Nucleus accumbens (tissue), 56 donors: ENCODE results near the gene ADRA2C.
A peak's percentile ranks its signal among the peaks of the same experiment; 100 is the strongest.

Source experiments
- DNase-seq, 56 donors: peaks; one replicate each; lab custom pipeline; 2025; lab: John Stamatoyannopoulos, UW

Gene ADRA2C

DNA sequence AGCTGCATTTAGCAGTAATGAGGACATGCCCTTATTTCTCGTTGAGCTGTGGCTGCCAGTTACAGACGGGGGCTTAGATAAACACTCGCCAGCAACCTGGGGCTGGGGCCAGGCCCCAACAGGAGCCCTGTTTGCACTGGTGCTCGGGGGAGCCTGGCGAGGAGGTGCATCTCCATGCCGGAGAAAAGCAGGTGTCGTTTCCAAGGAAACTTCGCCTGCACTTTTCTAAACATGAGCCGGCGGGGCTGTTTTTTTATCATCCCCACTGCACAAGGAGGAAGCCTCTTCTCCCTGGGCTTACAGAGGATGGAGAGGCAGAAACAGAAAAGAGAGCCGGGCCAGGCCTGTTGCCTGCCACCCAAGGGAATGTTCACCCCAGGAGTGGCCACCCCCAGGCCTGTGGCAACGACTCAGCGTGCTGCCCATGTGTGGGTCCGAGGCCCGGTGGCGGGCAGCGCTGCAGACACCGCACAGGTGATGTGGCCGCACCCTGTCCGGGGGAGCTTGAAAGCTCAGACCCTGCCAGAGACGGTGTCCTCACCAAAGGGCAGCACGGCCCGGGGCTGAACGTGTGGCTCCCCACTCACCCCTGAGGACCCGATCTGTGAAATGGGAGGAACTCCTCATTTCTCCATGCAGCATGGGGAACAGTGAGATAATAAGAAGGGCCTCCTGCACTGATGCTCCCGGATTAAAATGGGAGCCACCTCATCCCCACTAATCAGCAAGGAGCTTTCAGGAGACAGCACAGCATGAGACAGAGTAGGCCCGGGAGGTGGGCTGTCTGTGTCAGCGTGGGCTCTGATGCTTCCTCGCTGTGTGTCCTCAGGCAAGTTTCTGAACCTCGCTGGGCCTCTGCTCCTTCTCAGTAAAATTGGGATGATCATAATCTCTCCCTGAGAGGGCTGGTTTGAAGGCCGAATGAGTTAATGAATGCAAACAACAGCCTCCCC is 33.8 kb upstream of the ADRA2C start:
- peak in 5 of 56 donors; percentile 7 to 19 (median 16) for DNase-seq

DNA sequence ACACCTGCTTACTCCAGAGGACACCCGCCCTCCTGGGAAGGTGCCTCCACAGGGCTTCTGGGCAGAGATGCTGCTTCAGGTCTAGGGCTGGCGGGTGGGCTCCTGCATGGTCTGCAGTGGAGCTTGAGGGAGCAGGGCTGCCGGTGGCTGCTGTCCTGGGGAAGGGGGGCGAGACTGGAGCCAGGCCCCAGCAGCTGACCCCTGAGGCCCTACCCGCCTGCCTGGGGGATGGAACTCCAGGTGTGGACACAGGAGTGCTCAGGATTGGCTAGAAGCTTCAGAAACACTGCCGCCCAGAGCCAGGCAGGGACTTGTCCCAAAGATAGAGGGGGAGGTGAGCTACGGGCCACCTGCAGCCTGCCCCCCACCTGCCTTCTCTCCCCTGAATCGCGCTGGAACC is 33.0 kb upstream of the ADRA2C start:
- no peak for DNase-seq

DNA sequence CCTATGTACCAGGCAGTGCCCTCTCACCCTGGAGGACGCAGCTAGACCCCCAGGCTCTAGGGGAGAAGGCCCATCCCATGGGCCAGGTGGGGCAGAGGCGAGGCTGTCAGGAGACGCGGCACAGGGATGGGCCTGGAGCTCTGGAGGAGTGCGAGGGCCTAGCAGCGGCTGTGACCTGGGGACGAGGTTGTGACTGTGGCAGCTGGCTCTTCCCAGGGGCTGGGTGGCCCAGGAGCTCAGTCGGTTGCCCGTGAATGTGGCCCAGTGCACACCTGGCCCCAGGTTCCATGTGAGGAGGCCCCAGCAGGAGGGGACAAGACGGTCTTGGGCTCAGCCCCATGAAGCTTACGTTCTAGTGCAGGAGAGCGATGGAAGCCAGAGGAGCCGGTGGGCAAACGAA is 31.0 kb upstream of the ADRA2C start:
- no peak for DNase-seq

DNA sequence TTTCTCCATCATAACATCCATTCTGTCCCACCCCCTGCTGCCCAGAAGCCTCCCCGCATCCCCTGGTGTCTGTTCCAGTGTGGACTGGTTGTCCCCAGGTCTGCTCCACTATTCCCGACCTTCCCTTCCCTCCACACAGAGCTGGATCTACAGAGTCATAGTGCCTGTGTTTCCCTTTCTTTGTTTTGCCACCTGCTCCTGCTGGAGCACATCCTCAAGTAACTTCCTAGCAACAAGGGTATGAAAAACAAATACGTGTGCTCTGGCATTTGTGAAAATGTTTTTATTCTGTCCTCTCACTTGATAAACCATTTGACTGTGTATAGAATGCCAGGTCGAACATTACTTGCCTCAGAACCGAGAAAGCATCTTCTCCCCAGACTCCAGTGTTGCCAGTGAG is 29.9 kb upstream of the ADRA2C start:
- DNase-seq: no peak

DNA sequence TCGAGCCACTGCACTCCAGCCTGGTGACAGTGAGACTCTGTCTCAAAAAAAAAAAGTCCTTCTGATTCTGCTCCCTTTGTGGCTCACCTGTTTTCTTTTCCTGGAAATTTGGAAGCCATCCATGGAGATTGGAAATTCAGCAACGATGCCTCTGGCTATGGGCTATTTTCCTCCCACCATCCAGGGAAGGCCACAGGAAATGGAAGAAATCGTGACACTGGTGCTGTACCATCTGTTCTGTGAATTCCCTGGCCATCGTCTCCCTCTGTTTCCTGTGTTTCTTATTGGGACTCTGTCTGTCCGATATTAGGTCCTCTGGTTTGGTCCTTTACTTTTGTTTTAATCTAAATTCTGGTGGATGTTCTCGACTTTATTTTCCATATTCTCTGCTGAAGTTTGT is 29.4 kb upstream of the ADRA2C start:
- no peak for DNase-seq

DNA sequence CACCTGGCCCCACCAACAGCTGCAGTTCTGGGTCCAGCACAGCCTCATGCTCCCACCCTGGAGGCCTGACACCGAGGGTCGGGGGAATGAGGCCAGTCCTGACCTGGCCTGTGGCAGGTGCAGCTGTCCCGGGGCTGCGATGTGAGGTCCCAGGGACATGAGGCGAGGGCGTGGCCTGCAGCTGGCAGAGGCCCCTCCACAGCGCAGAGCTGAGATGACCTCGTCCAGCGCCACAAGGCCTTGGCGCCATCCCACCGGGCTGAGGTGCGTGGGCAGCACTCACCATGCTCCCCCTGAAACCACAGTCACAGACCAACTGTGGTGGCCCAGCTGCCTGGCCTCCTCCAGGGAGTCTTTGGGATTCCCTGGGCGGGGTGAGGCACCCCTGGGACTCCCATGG is 26.6 kb upstream of the ADRA2C start:
- DNase-seq: no peak

DNA sequence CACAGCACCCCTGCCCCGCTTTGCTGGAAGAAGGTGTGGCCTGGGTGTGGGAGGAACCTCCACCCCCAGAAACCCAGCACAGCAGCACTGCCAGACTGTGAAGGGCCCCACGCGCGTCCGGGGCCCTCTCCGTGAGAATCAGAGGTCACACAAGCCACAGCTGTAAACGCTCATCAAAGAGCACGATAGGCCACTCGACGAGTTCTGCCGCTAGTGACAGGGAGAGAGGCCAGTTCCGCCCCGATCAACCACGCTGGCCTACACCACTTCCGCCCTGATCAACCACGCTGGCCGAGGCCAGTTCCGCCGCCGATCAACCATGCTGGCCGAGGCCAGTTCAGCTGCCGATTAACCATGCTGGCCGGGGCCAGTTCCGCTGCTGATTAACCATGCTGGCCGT is 25.9 kb upstream of the ADRA2C start:
- DNase-seq: no peak

DNA sequence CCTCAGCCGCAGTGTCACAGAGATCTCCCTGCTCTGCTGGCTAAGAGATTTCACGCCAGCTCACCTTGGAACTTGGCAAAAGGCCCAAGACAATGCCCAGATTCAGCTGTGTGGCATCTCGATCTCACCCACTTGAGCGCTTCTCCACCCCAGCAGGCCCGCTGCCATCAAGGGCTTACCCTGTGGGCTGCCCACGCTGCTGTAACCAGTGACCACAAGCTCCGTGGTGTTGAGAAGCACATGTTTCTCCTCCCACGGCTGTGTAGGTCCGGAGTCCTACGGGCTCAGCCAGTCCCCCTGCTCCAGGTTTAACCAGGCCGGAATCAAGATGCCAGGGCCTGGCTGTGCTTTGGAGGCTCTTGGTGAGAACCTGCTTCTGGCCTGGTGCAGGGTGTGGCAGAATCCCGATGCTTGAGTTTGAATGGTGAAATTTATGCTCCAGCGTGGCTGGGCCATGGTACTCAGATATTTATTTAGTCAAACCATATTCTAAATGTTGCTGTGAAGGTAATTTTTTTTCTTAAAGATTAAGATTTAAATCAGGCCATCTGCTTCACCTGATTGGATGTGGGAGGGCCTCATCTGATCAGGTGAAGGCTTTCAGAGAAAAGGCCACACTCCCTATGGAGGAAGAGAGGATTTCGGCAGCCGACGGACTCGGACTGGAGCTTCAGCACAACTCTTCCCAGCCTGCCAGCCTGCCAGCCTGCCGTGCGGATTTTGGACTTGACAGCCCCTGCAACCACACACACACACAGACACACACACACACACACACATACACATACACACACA is 24.8 kb upstream of the ADRA2C start:
- DNase-seq: no peak

DNA sequence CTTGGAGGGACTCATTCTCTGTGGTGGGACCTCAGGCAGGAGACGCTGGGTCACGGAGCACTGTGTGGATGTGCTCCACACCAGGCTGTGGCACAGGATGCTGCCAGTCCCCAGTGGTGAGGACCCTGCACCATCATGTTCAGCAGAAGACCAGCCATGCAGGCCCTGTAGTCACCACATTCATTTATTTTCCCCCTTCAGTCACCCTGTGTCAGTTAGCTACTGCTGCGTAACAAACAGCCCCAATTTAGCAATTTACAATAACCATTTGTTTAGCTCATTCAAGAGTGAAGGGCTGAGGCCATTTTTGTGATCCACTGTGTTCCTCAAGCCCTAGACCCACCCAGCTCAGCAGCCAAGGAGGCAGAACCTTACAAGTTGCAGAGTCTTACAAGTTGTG is 23.6 kb upstream of the ADRA2C start:
- DNase-seq: no peak

DNA sequence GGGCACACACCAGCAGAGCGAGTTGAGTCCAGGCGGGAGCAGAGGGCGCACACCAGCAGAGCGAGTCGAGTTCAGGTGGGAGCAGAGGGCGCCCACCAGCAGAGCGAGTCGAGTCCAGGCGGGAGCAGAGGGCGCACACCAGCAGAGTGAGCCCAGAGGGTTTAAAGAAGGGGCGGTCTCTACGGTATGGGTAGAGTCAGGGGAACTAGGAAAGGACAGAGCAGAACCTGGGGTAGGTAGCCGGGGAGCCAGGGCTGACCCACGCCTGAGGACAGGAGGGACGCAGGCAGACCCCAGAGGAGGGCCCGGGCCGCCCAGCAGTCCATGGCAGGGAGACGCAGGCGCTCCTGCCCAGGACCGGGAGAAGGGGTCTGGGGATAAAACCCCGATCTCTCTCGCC is 22.0 kb upstream of the ADRA2C start:
- no peak for DNase-seq

DNA sequence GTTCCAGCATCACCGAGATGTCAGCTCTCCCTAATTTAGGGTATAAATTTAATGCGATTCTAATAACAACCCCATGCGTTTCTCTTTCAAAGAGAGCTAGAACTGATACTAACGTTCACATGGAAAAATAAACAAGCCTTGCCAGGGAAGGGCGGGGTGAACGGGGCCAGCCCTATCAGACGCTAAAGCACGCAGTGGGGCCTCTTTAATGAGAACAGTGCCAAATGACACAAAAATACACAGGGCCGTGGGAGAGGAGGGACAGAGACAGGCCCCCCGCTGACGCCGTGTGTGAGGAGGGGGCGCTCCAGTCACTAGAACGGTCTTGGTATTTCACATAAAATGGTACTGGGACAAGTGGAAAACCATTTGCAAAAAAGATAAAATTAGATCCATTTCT is 21.3 kb upstream of the ADRA2C start:
- no peak for DNase-seq

DNA sequence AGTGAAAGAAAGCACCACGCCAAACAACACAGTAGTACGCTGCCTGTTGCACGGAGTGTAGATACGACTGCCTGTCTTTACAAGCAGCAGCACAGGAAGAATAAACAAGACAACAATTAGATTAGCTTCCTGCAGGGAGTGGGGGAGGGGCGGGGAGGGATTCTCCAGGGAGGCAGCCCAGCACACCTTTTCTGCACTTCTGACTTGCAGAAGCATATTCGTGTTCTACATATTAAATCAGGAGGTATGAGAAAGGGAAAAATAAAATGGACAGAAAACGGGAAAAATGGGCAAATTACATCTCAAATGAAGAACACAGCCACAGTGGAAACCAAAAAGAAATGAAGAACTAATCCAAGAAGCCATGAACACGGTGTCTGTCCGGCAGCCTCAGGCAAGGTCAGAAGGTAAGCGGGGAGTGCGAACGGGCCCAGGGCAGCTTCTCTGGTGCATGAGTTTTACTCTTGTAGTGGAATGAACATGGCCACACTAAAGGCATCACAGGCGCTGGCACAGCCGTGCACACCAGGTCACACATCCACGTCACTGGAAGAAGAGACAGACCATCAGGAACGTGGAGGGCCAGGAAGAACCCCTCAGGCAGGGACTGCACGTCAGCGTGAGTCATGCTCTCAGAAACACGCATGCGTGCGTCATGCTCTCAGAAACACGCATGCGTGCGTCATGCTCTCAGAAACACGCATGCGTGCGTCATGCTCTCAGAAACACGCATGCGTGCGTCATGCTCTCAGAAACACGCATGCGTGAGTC is 20.1 kb upstream of the ADRA2C start:
- no peak for DNase-seq

DNA sequence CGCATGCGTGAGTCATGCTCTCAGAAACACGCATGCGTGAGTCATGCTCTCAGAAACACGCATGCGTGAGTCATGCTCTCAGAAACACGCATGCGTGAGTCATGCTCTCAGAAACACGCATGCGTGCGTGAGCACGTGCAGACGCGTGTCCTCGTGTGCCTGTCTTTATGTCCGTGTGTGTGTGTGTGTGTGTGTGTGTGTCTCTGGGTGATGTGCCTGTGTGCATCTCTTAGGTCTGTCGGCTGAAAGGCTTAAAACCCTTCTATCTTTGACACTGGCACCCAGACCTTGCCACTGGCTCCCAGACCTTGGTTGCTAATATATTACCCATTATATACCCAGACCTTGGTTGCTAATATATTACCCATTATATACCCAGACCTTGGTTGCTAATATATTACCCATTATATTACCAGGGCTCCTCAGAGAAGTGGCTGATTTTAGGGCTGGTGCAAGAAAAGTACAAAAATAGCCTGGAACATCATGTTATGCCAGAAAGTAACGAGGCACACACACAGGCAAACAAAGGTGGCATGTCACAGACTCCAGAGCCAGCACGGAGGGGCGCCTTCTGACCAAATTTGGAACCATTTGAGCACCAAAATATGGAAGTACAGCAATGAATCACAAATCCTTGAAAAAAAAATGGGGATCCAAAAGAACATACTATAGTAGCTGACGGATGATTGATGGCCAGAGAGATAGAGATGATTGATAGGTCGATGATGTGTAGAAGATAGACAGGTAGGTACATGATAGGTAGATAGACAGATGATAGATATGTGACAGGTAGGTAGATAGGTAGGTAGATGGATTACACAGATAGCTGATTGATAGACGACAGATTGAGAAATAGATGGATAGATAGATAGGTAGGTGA is 19.2 kb upstream of the ADRA2C start:
- DNase-seq: no peak

DNA sequence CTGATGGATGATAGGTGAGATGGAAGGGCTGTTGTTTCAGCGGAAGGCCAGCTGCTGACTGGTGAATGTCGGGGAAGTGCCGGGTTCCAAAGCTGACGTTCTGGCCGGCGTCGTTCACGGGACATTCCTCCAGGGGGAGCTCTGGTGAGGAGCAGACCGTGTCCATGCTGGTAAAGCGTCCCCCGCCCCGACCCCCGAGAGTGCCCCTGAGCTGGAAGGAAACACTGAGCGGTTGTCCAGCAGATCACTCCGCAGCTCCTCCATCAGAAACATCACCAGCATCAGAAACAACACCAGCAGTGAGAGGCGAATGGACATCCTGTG is 18.6 kb upstream of the ADRA2C start:
- DNase-seq: no peak

DNA sequence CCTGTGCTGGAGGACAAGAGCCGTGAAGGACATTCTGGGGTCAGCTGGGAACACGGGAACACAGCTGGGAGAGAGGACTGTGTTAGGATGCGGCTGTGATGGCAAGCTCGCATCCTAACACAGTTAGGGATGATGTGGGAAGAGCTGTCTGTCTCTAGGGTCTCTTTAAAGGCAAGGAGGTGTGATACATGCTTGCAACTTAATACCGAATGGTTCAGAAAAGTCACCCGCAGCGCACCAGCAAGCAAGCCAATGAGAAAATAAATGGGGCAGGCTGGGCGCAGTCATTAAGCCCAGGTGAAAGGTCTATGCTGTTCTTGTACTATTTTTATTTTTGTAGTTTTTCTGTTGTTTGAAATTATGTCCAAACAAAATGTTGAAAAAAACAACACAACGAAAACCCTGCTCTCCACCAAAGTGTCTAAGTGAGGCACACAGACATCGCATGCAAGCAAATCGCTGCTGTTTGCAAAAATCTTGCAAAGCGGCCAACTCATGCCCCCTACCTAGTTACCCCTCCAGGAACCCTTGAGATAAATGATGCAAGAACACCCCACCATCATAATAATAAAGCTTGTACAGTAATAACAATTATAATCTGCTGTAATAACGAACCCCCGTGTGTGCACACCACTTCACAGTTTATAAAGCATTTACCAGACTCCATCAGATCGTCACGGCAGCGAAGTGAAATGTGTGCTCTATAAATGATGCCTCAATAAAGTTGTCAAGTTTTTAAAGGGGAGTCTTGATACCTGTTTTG is 17.9 kb upstream of the ADRA2C start:
- no peak for DNase-seq

DNA sequence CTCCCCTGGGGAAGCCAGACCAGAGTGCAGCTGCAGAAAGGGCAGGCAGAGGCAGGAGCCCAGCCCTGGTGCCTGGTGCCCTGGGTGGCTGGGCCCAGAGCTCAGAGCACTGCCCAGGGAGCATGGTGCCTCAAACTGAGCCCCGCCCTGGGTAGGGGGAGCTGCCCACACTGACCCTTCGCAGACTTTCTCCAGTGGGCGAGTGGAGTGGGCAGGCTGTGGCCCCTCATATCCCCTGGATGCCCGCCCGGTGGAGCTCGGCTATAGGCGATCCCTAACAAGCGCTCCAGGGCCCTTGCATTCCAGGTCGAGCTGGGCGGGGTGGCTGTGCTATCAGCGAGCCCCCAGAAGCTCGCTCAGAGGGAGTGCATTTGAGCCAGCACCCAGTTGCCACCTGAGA is 17.1 kb upstream of the ADRA2C start:
- no peak for DNase-seq

DNA sequence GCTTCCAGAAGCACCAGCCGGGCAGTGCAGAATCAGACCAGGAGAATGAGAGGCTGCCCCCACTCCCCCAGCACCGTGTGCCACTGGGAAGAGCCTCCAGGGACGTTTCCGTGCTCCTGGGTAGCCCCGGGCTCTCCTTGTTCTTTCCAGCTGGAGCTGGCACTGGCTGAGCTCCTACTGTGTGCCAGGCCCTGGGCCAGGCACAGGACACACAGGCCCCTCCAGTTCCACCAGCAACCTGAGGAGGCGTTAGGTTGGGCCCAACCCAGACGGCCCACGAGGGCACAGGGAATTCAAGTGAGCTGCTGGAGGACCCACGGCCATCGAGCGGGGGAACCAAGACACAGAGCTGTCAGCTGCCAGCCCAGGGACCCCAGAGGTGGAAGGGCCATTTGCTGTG is 15.9 kb upstream of the ADRA2C start:
- DNase-seq: no peak

DNA sequence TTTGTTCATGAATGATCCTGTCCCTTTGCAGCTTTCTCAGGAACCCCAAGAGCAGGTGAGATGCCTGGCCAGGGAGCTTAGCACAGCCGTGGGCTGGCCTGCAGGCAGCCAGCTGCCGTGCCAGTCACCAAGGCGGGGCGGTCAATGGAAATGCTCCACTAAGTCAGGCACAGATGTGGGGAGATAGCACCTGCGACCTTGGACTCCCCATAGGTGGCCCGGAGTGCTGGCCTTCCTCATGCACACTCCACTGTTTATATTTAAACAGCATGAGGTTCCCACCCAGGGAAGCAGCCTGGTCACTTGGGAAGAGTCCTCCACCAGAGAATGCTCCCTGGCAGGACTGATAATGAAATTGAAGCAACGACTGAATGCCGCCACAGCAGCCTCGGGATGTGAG is 14.2 kb upstream of the ADRA2C start:
- DNase-seq: no peak

DNA sequence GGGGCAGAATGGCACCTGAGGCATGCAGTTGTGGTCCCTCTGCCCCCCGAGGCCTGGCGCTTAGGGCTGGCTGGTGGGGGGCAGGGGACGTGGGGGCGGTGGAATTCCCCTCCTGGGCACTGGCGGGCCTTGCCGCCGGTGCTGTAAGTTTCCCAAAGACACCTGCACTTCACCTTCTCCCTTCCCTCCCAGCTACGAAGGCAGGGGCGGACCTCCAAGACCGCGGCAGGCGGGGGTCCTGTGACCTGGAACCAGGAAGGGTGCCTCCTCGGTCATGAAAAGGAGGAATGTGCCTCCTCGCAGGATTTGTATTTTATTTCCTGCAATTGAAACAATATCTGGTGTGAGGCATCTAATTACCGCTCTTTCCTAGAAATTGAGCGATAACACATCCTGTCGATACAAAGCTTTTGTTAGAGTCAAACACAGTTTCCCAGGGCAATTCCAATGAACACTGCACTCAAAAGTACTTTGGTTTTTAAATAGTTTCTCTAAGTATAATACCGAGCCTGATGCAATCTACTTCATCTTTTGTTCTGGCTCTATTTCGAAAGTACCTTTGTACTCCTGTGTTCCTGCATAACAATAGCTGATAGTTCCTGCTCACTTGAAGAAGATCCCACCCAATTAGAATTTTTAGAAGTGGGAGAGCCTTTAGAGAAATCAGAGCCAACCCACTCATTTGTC is 12.3 kb upstream of the ADRA2C start:
- peak in 1 of 56 donors; percentile 27 for DNase-seq
